Esophagus mucosa (tissue), 1 donor: Measurements from ENCODE around the gene NBPF20. TPM values are rescaled to one million over a fixed set of nuclear protein-coding genes. Genes with fewer than 3 reads are reported as not detected.
"Not testable (repeated sequence)": the region's sequence is repeated elsewhere in the genome, so short reads cannot be mapped to it uniquely, and the experiment has no call there.

Source experiments
- ATAC-seq: fragments of 200-7000 bp; cut with Tn5 transposase; one replicate; pipeline ENCODE4 v1.9.1; 2020
- total RNA-seq: library from RNA; stranded (reverse); gene quantifications from one replicate; pipeline ENCODE4 v1.2.4, GENCODE V29; 2023
- donor health status: DM: yes; HTN: yes; CAD: no.

The NBPF20 gene
- 2.1 TPM for total RNA-seq

- peak; percentile 71 for ATAC-seq
Measured at GRCh38 chr1:145425436-145426029, at the start of gene NBPF20. NBPF20 (minus strand) TSS chr1:145425603; CDS start chr1:145405272, 20,331 bp downstream.

- not testable (repeated sequence) for ATAC-seq
Measured at GRCh38 chr1:145474837-145475368, 49.5 kb upstream of the NBPF20 start.

- not testable (repeated sequence) for ATAC-seq
Measured at GRCh38 chr1:145472731-145473130, 47.3 kb upstream of the NBPF20 start.

- peak; percentile 67 for ATAC-seq
Measured at GRCh38 chr1:145471365-145471764, 46.0 kb upstream of the NBPF20 start.

GRCh38 chr1:145465405-145466144, 40.2 kb upstream of the NBPF20 start:
- ATAC-seq: peak; percentile 88

GRCh38 chr1:145464708-145465336, 39.4 kb upstream of the NBPF20 start:
- peak; percentile 13 for ATAC-seq

GRCh38 chr1:145464017-145464416, 38.6 kb upstream of the NBPF20 start:
- ATAC-seq: not testable (repeated sequence)

- not testable (repeated sequence) for ATAC-seq
Measured at GRCh38 chr1:145460684-145461083, 35.3 kb upstream of the NBPF20 start.

GRCh38 chr1:145460048-145460447, 34.6 kb upstream of the NBPF20 start:
- ATAC-seq: not testable (repeated sequence)

- ATAC-seq: peak; percentile 35
Measured at GRCh38 chr1:145459591-145459990, 34.2 kb upstream of the NBPF20 start.

GRCh38 chr1:145459063-145459462, 33.7 kb upstream of the NBPF20 start:
- not testable (repeated sequence) for ATAC-seq

GRCh38 chr1:145454824-145455177, 29.4 kb upstream of the NBPF20 start:
- not testable (repeated sequence) for ATAC-seq

GRCh38 chr1:145453873-145454823, 28.7 kb upstream of the NBPF20 start:
- ATAC-seq: not testable (repeated sequence)

GRCh38 chr1:145452506-145452905, 27.1 kb upstream of the NBPF20 start:
- ATAC-seq: not testable (repeated sequence)

GRCh38 chr1:145451914-145452313, 26.5 kb upstream of the NBPF20 start:
- ATAC-seq: peak; percentile 60

GRCh38 chr1:145445219-145445618, 19.8 kb upstream of the NBPF20 start:
- not testable (repeated sequence) for ATAC-seq

- ATAC-seq: not testable (repeated sequence)
Measured at GRCh38 chr1:145442340-145442739, 16.9 kb upstream of the NBPF20 start.

GRCh38 chr1:145431363-145432256, 6.2 kb upstream of the NBPF20 start:
- ATAC-seq: not testable (repeated sequence)

- ATAC-seq: not testable (repeated sequence)
Measured at GRCh38 chr1:145430830-145431229, 5.4 kb upstream of the NBPF20 start.

- ATAC-seq: not testable (repeated sequence)
Measured at GRCh38 chr1:145429329-145429728, 3.9 kb upstream of the NBPF20 start.
